Stimulated activated naive CD8-positive, alpha-beta T cell treated with anti-CD3 and anti-CD28 coated beads, Interleukin-15, amount 100 ng/mL, for 72 hours (primary cell): Measurements from ENCODE around the gene ZCCHC24.

Source experiments
- ATAC-seq: fragments of 150-1000 bp; cut with Tn5 transposase; 2 replicates; pipeline ENCODE4 v1.10.0; 2021; ENCODE audit warnings: mild to moderate bottlenecking, moderate library complexity
- DNase-seq, 2 donors: peaks; one replicate each; pipeline ENCODE4 v3.0.0; 2021 to 2022
- H3K27ac Mint-ChIP-seq, 2 donors: one replicate each; pipeline ENCODE4 v1.8.0; 2022; ENCODE audit warnings: mild to moderate bottlenecking in 2 of 2, mixed read lengths in 2 of 2, moderate library complexity in 2 of 2
- H3K27me3 Mint-ChIP-seq: one replicate; pipeline ENCODE4 v1.8.0; 2022; ENCODE audit warnings: mixed read lengths
- H3K4me1 Mint-ChIP-seq: one replicate; pipeline ENCODE4 v1.8.0; 2022; ENCODE audit warnings: mild to moderate bottlenecking, mixed read lengths
- H3K4me3 Mint-ChIP-seq, 2 donors: one replicate each; pipeline ENCODE4 v1.8.0; 2022; ENCODE audit warnings: mild to moderate bottlenecking in 2 of 2, mixed read lengths in 2 of 2, moderate library complexity in 1 of 2
- H3K9me3 Mint-ChIP-seq, 2 donors: one replicate each; pipeline ENCODE4 v1.8.0; 2022; ENCODE audit warnings: mixed read lengths in 2 of 2

The ZCCHC24 gene

GRCh38 chr10:79405221-79405994 is 40.0 kb downstream of the ZCCHC24 start:
- Mint-ChIP-seq H3K27ac (no peak overlapping the region), H3K4me1 (no peaks in the 10 kb centered on the region), H3K27me3 (peaks cover 25% of the 10 kb centered on the region), H3K4me3 (no peak overlapping the region), H3K9me3 (no peaks in the 10 kb centered on the region)
- DNase-seq (no peak), ATAC-seq (no peak)

GRCh38 chr10:79404690-79405131 is 40.7 kb downstream of the ZCCHC24 start:
- H3K4me1 Mint-ChIP-seq, result no peaks in the 10 kb centered on the region
- H3K27ac Mint-ChIP-seq, result no peak overlapping the region

GRCh38 chr10:79404231-79404609 is 41.2 kb downstream of the ZCCHC24 start:
- H3K9me3 Mint-ChIP-seq, result no peaks in the 10 kb centered on the region
- H3K27ac Mint-ChIP-seq, result no peak overlapping the region
- H3K4me1 Mint-ChIP-seq, result no peaks in the 10 kb centered on the region
- DNase-seq, result no peak
- H3K4me3 Mint-ChIP-seq, result no peak overlapping the region
- H3K27me3 Mint-ChIP-seq, result peaks cover 25% of the 10 kb centered on the region
- no peak for ATAC-seq

More at GRCh38 chr10:79404690-79405131, 40.7 kb downstream of the ZCCHC24 start:
- Mint-ChIP-seq H3K27me3 (peaks cover 25% of the 10 kb centered on the region), H3K9me3 (no peaks in the 10 kb centered on the region), H3K4me3 (no peak overlapping the region)
- DNase-seq (no peak), ATAC-seq (no peak)

DNA sequence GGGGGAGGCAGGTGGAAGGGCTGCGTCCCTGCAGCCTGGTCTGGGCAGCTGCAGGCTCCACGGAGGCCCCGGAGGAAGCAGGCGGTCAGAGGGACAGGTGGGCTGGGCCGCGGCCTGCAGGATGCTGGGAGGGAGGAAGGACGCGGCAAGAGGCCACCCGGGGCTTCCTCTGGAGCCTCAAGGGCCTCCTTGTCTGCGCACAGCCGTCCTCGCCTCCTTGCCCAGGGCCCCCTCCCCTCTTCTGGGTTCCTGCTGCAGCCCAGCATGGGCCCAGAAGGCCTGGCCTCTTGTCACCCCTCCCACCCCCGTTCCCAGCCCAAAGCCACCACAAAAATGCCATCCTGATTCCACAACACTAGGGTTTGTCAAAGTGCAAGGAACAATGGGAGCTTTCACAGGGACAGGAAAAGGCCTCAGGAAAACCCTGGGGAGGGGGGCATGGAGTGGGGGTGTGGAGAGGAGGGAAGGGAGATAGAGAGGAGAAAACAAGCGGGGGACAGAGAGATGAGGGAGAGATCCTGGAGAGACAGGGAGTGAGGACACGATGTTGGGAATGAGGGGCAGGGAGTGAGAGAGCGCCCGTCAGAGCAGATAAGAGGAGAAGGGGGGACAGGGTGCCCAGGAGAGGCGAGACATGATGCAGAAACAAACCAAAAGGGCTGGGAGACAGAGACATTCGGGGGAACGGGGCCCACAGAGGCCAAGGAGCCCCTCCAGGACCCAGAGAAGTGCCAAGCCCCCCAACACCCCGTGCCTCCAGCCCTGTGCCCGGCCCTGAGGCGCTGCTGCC is 41.8 kb downstream of the ZCCHC24 start:
- Mint-ChIP-seq H3K27me3 (peaks cover 25% of the 10 kb centered on the region), H3K27ac (no peak overlapping the region), H3K4me1 (no peaks in the 10 kb centered on the region), H3K9me3 (no peaks in the 10 kb centered on the region), H3K4me3 (no peak overlapping the region)
- DNase-seq (no peak), ATAC-seq (no peak)

DNA sequence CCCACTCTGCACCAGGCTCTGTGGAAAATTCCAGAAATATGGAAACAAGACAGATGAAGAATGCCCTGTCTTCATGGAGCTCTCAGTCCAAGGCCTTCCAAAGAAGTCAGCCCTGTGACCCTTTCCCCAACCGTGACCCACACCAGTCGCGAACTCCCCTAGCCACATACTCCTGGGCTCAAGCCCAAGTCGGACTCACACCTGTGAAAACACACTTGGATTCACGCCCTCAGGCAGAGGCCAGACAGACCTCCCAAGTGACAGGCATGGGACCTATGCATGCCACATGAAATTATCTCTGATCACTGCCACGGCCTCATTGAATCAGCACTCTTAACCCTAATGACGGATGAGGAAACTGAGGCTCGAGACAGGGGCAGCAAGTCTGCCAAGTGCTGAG is 42.5 kb downstream of the ZCCHC24 start:
- H3K4me1 Mint-ChIP-seq, result no peaks in the 10 kb centered on the region
- H3K27ac Mint-ChIP-seq, result no peak overlapping the region
- H3K27me3 Mint-ChIP-seq, result peaks cover 25% of the 10 kb centered on the region
- H3K9me3 Mint-ChIP-seq, result no peaks in the 10 kb centered on the region
- DNase-seq (no peak), ATAC-seq (no peak)
- H3K4me3 Mint-ChIP-seq, result no peak overlapping the region

DNA sequence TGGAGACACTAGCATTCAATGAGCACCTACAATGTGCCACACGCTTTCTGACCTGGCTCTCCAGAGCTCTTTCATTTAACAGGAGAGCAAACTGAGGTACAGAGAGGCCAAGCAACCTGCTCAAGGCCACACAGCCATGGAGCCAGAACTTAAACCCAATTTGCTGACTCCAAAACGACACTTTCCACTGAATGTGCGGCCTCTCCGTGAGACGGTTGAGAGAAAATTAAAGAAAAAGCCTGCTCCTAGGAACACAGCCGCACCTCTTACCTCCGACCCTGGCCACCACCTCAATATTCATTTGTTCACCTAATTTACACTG is 42.8 kb downstream of the ZCCHC24 start:
- H3K4me1 Mint-ChIP-seq, result no peaks in the 10 kb centered on the region
- DNase-seq (no peak), ATAC-seq (no peak)
- no peaks in the 10 kb centered on the region for H3K9me3 Mint-ChIP-seq
- H3K27ac Mint-ChIP-seq, result no peak overlapping the region
- H3K4me3 Mint-ChIP-seq, result no peak overlapping the region
- peaks cover 25% of the 10 kb centered on the region for H3K27me3 Mint-ChIP-seq

DNA sequence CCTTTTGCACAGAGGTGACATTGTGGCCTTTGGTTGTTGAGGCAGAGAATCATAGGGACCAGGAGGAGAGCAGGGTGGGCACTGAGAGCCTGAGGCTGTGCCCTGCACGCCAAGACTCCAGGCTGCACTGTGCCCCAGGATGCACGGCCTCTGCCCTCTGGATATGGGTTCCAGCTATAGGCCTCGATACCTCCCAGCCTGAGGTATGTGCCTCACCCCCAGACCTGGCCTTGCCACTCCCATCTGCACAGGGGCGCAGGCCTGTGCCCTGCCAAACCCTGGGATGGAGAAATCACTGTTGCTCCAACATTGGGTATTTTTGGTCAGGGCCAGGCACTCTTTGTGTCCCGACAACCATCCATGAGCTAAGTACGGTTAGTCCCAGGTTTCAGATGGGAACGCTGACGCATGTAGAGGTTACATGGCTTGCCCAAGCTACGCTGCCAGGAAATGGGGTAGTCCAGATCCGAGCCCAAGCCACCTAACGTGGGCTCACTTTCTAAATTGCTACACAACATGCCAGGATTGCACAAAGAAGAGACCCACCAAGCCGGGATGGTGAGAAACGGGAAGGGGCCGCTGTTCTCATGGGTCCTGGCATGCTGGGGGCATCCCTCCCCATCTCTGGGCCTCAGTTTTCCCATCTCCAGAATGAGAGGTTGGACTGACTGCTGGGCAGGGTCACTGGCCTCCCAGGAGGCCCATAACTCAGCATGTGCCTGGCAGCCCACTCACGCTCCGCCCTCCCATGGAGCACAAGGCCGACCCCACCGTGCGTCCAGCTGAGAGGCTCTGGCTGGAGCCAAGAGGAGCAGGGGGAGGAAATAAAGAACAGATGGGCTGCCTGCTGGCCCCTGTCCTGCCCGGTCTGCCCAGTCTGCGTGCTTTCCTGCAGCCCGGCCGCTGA is 44.2 kb downstream of the ZCCHC24 start:
- Mint-ChIP-seq H3K27ac (peak overlapping the region in 1 of 2 donors; percentile 16), H3K4me1 (no peaks in the 10 kb centered on the region), H3K27me3 (peaks cover 25% of the 10 kb centered on the region), H3K9me3 (no peaks in the 10 kb centered on the region), H3K4me3 (no peak overlapping the region)
- DNase-seq (no peak), ATAC-seq (no peak)

- H3K27ac Mint-ChIP-seq, result no peak overlapping the region
Measured at GRCh38 chr10:79400146-79401004, 45.0 kb downstream of the ZCCHC24 start.

DNA sequence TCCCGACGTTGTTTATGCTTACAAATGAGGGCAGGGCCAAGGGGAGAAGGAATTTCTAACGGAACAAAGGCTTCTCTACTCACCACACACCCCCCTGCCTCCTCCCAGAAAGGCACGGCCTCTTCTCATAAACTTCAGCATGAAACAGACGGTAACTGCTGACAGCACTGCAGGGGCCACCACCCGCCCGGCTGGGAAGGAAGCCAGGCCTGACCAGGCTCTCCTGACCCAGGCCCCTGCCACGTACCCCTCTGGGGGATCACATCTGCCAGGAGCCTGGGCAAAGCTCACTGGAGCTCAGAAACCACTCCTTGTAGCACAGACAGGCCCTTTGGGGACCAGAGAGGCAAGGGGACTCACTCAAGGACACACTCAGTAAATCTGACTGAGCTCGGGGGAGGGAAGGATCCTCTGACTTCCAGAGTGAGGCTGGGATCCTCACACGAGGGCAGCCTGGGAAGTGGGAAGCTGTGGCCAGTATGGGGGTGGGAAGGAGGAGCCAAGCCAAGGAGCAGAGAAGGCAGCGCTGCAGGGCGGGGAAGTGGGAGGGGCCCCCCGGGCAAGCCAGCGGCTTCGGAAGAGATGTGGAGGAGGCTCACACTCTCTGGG is 46.1 kb downstream of the ZCCHC24 start:
- peaks cover 17% of the 10 kb centered on the region for H3K27me3 Mint-ChIP-seq
- DNase-seq (no peak), ATAC-seq (no peak)
- no peak overlapping the region for H3K4me3 Mint-ChIP-seq
- no peaks in the 10 kb centered on the region for H3K4me1 Mint-ChIP-seq
- H3K9me3 Mint-ChIP-seq, result no peaks in the 10 kb centered on the region
- H3K27ac Mint-ChIP-seq, result peak overlapping the region in 1 of 2 donors; percentile 52

More at GRCh38 chr10:79400146-79401004, 45.0 kb downstream of the ZCCHC24 start:
- H3K4me3 Mint-ChIP-seq, result no peak overlapping the region
- DNase-seq (peak; percentile 59 to 65), ATAC-seq (peak; percentile 75)
- no peaks in the 10 kb centered on the region for H3K9me3 Mint-ChIP-seq
- H3K27me3 Mint-ChIP-seq, result peaks cover 25% of the 10 kb centered on the region
- H3K4me1 Mint-ChIP-seq, result no peaks in the 10 kb centered on the region

DNA sequence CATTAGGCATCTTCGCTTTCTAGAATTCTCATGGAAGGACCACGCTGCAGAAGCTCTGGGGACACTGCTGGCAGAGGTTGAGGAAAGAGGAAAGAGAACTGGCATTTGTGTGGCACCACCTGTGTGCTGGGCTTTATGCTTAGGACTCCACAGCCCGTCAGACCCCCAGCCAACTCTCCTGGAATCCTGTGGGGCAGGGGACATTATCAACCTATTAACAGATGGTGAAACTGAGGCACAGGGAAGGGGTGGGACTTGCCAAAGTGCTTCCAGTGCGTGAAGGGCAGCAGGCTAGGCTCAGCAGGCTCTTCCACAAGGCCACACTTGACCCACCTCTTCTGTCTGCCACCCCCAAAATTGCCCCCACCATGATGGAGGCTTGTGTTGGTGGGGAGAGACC is 46.8 kb downstream of the ZCCHC24 start:
- ATAC-seq (no peak), DNase-seq (no peak)
- H3K27me3 Mint-ChIP-seq, result peaks cover 10% of the 10 kb centered on the region
- no peak overlapping the region for H3K27ac Mint-ChIP-seq
- no peaks in the 10 kb centered on the region for H3K4me1 Mint-ChIP-seq
- H3K9me3 Mint-ChIP-seq, result no peaks in the 10 kb centered on the region
- H3K4me3 Mint-ChIP-seq, result no peak overlapping the region

GRCh38 chr10:79397575-79398303 is 47.7 kb downstream of the ZCCHC24 start:
- DNase-seq (no peak), ATAC-seq (no peak)
- Mint-ChIP-seq H3K4me3 (no peak overlapping the region), H3K27me3 (peaks cover 1% of the 10 kb centered on the region), H3K4me1 (no peaks in the 10 kb centered on the region), H3K27ac (peak overlapping the region in 1 of 2 donors; percentile 19), H3K9me3 (no peaks in the 10 kb centered on the region)

- no peaks in the 10 kb centered on the region for H3K9me3 Mint-ChIP-seq
- H3K27ac Mint-ChIP-seq, result peak overlapping the region in 1 of 2 donors; percentile 77
- DNase-seq (no peak), ATAC-seq (no peak)
- no peak overlapping the region for H3K4me3 Mint-ChIP-seq
- no peaks in the 10 kb centered on the region for H3K4me1 Mint-ChIP-seq
- H3K27me3 Mint-ChIP-seq, result no peaks in the 10 kb centered on the region
Measured at GRCh38 chr10:79397051-79397450, 48.4 kb downstream of the ZCCHC24 start.

DNA sequence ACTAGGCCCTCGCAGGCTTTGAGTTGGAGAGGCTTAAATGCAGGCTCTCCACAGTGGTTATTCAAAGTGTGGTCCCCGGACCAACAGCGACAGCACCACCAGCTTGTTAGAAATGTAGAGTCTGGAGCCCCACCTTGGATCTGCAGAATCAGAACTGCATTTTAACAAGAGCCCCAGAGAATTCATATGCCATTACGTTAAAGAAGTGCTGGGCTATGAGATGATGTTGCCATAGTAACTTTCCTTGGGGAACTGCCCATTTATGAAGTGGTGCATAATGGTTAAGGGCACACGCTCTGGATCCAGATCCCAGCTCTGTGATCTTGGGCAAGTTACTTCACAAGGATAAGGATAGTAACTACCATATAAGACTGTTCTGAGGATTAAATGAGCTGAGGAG is 48.9 kb downstream of the ZCCHC24 start:
- ATAC-seq (no peak), DNase-seq (no peak)
- Mint-ChIP-seq H3K27ac (no peak overlapping the region), H3K4me3 (no peak overlapping the region), H3K4me1 (no peaks in the 10 kb centered on the region), H3K27me3 (no peaks in the 10 kb centered on the region), H3K9me3 (no peaks in the 10 kb centered on the region)

DNA sequence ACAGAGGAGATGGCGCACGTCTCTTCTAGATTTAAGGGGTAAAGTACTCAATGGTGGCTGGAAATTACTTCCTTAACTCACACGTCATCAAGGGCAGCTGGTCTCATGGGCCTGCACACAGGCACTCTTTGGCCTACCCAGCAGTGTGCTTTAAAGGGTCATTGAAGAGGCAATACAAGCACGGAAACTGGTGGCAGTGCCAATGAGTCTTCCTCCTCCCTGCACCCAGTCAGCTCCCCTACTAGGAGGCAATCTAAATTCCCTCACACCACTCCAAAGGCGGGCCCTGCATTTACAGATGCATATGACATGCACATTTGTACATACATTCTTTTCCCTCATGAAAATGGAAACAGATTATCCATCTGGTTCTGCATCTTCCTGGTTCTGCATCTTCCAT is 50.8 kb downstream of the ZCCHC24 start:
- Mint-ChIP-seq H3K4me3 (no peak overlapping the region), H3K4me1 (peaks cover 9% of the 10 kb centered on the region), H3K9me3 (no peaks in the 10 kb centered on the region), H3K27ac (no peak overlapping the region), H3K27me3 (no peaks in the 10 kb centered on the region)
- no peak for DNase-seq
- ATAC-seq, result no peak
